Peyer's patch (tissue), 4 donors: ENCODE data around the gene HOXA4.

Source experiments
- CTCF ChIP-seq, 6 experiments: fragments of 450-650 bp in 4 of 6; fragments of 200-600 bp in 2 of 6; sonication (generic) in 1 of 6; IDR thresholded peaks; one replicate each; pipeline ENCODE4 v1.5.1; 2017 to 2019; ENCODE audit warnings: antibody characterized with exemption in 6 of 6, mild to moderate bottlenecking in 3 of 6, moderate library complexity in 1 of 6
- POLR2A ChIP-seq, 2 donors: fragments of 450-650 bp; IDR thresholded peaks; one replicate each; pipeline ENCODE4 v1.5.1; 2017; ENCODE audit warnings: antibody characterized with exemption in 2 of 2, mild to moderate bottlenecking in 2 of 2, moderate library complexity in 2 of 2

GRCh38 chr7:27179503-27180430 is 49.2 kb upstream of the HOXA4 start:
- TF ChIP-seq CTCF (IDR thresholded peaks at IDR 0.05) (peak; percentile 56 to 91 (median 82)), POLR2A (IDR thresholded peaks at IDR 0.05) (peak in 1 of 2 donors; percentile 11)
